Testis (tissue), 3 donors: Measurements from ENCODE around the gene TSHZ1. TPM values are rescaled to one million over a fixed set of nuclear protein-coding genes. Genes with fewer than 3 reads are reported as not detected.

Source experiments
- DNase-seq: peaks from one replicate; pipeline ENCODE4 v3.0.0-alpha.2; 2019
- H3K27ac ChIP-seq, 2 donors: fragments of 200-600 bp; sonication (generic); one replicate each; pipeline ENCODE4 v1.5.1; 2019
- H3K27me3 ChIP-seq: fragments of 200-600 bp; sonication (generic); one replicate; pipeline ENCODE4 v1.5.1; 2019
- H3K36me3 ChIP-seq: fragments of 200-600 bp; sonication (generic); one replicate; pipeline ENCODE4 v1.5.1; 2017; ENCODE audit warnings: low read depth; ENCODE audit errors: missing control alignments
- H3K4me1 ChIP-seq: fragments of 200-600 bp; sonication (generic); one replicate; pipeline ENCODE4 v1.5.1; 2019
- H3K4me3 ChIP-seq, 2 donors: fragments of 200-600 bp; sonication (generic); one replicate each; pipeline ENCODE4 v1.5.1; 2017 to 2019
- H3K9me3 ChIP-seq: fragments of 200-600 bp; sonication (generic); one replicate; pipeline ENCODE4 v1.5.1; 2017
- CTCF ChIP-seq, 3 experiments: fragments of 450-650 bp in 2 of 3; fragments of 200-600 bp in 1 of 3; sonication (generic) in 1 of 3; IDR thresholded peaks; one replicate each; pipeline ENCODE4 v1.5.1; 2016 to 2019; ENCODE audit warnings: antibody characterized with exemption in 3 of 3, mild to moderate bottlenecking in 2 of 3, moderate library complexity in 1 of 3
- POLR2A ChIP-seq: fragments of 450-650 bp; IDR thresholded peaks from one replicate; pipeline ENCODE4 v1.6.1; 2017; ENCODE audit warnings: antibody characterized with exemption, mild to moderate bottlenecking, moderate library complexity
- WGBS, 2 donors: methylation state at CpG; one replicate each; pipeline ENCODE4 v1.1.5; 2018; 5-methylcytosine and 5-hydroxymethylcytosine counted together
- intact Hi-C: fragments of 100-400 bp; cut with DNase I; formaldehyde crosslinking; loops from one replicate; pipeline ENCODE4 v1.15.1; 2023; ENCODE audit warnings: low total_unique reads
- polyA plus RNA-seq: library from polyadenylated mRNA; stranded (reverse); fragments of 350-450 nt; fragmentation: Illumina TruSeq; extraction: RNeasy Lipid Tissue Mini Kit (QIAGEN cat#74804); gene quantifications from one replicate; pipeline ENCODE4 v1.2.3, GENCODE V29; 2014; ENCODE audit warnings: low read depth, low replicate concordance; ENCODE audit not compliant: insufficient read depth
- total RNA-seq, 2 donors: library from RNA; depleted of rRNA; stranded (reverse); fragments of >200 nt; gene quantifications; one replicate each; pipeline ENCODE4 v1.2.3, GENCODE V29; 2016

The TSHZ1 gene
- total and polyA plus RNA-seq, 3 donors from 2014 or later: 12.8 to 36.2 (median 18.4) TPM

GRCh38 chr18:75264926-75265597 is 54.5 kb downstream of the TSHZ1 start:
- H3K27me3 ChIP-seq: no peaks in the 10 kb centered on the region
- H3K9me3 ChIP-seq: no peaks in the 10 kb centered on the region
- no peak overlapping the region for H3K27ac ChIP-seq
- DNase-seq: no peak
- H3K4me3 ChIP-seq: no peak overlapping the region
- whole genome bisulfite sequencing, 2 donors: 58 to 66% methylated on average over 11 of the region's 11 CpGs
- intact Hi-C loops: no loop called here
- no peaks in the 10 kb centered on the region for H3K36me3 ChIP-seq
- no peak for TF ChIP-seq POLR2A
- TF ChIP-seq CTCF (IDR thresholded peaks at IDR 0.05): no peak
- H3K4me1 ChIP-seq: peaks cover 2% of the 10 kb centered on the region

GRCh38 chr18:75265872-75266271 is 55.3 kb downstream of the TSHZ1 start:
- Histone ChIP-seq H3K36me3 (no peaks in the 10 kb centered on the region), H3K4me3 (no peak overlapping the region), H3K4me1 (peaks cover 2% of the 10 kb centered on the region), H3K27ac (no peak overlapping the region), H3K9me3 (no peaks in the 10 kb centered on the region), H3K27me3 (no peaks in the 10 kb centered on the region)
- DNase-seq: no peak
- TF ChIP-seq CTCF (IDR thresholded peaks at IDR 0.05) (no peak), POLR2A (no peak)
- intact Hi-C loops: no loop called here
- WGBS, 2 donors: 76 to 79% methylated on average over 9 of the region's 9 CpGs

GRCh38 chr18:75267643-75268363 is 57.2 kb downstream of the TSHZ1 start:
- Histone ChIP-seq H3K9me3 (no peaks in the 10 kb centered on the region), H3K4me3 (no peak overlapping the region), H3K36me3 (no peaks in the 10 kb centered on the region), H3K27ac (no peak overlapping the region), H3K4me1 (peaks cover 2% of the 10 kb centered on the region), H3K27me3 (no peaks in the 10 kb centered on the region)
- 67 to 74% methylated on average over 10 of the region's 10 CpGs for WGBS, 2 donors
- no peak for DNase-seq
- intact Hi-C loops: no loop called here
- no peak for TF ChIP-seq CTCF (IDR thresholded peaks at IDR 0.05)
- no peak for TF ChIP-seq POLR2A

- H3K4me1 ChIP-seq: peaks cover 2% of the 10 kb centered on the region
- intact Hi-C loops: no loop called here
- H3K4me3 ChIP-seq: no peak overlapping the region
- H3K27me3 ChIP-seq: no peaks in the 10 kb centered on the region
- H3K9me3 ChIP-seq: no peaks in the 10 kb centered on the region
- no peak overlapping the region for H3K27ac ChIP-seq
- 87 to 88% methylated on average over 5 of the region's 5 CpGs for WGBS, 2 donors
- H3K36me3 ChIP-seq: no peaks in the 10 kb centered on the region
- no peak for DNase-seq
- TF ChIP-seq CTCF (IDR thresholded peaks at IDR 0.05) (no peak), POLR2A (no peak)
These were observed 57.7 kb downstream of the TSHZ1 start for GRCh38 chr18:75268364-75268646.
